HG03432 (cell line): Measurements from ENCODE around the gene KIF26A.

Source experiments
- ATAC-seq: cut with Tn5 transposase; IDR thresholded peaks from one replicate; pipeline ENCODE4 v1.9.1; 2021; ENCODE audit warnings: mild to moderate bottlenecking, moderate library complexity; ENCODE audit not compliant: unreplicated experiment

Gene KIF26A

DNA sequence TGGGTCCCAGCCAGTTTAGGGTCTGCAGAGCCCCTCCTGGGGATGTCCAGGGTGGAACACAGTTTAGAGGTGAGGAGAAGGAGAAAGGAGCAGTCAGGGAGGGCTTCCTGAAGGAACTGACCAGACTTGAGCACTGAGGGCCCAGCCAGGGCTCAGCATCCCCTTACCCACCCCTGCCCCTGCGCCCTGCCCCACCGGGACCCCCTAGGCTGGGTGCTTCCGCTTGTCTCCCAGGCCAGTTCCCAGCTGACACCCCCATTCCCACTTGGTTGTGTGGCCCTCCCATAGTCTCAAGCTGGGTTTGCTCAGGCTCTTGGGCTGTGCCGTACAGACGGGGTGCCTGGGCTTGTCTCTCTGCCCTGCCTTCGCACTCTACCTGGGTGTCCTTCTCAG, 26.3 kb upstream of the KIF26A start:
- ATAC-seq: no peak

DNA sequence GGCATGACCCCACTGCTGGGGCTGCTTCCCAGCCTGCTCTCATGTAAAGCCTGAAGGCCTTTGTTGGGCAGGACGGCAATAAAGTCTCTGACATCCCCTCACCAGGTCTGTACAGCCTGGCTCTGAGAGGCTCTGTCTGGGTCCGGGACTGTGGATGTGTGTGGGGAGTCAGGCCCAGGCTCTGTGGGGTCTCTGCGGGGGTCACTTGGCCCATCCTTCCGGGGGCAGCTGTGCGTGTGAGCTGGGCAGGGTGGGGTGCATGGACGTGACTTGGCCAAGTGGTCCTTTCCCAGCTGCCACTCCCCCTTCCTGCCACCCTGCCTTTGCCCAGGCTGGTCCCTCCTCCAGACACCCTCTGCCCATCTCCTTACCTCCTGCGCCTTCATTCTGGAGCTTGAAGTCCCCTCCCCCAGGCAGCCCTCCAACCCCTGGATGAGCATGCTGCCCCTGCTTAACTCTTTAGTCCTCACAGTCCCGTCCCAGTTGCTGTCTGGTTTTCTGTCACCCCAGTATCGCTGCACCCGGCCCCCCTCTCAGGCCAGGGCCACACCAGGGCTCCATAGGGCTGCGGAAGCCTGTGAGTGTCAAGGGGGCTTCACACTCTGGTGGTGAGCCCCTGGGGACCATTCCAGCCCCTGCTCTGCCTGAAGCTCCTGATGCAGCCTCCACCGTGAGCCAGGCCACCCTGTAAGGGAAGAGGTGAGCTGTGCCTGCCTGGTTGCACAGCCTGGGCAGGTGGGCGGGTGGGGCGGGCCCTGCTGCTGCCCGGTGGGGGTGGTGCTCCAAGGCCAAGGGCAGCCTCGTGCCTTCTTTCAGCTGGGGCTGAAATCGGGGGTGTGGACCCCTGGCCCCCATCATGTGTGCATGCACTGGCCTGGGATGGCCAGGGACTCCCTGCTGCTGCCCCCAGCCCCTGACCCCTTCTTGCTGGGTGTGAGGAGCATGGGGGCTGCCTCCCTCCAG, 25.5 kb upstream of the KIF26A start:
- ATAC-seq: no peak

DNA sequence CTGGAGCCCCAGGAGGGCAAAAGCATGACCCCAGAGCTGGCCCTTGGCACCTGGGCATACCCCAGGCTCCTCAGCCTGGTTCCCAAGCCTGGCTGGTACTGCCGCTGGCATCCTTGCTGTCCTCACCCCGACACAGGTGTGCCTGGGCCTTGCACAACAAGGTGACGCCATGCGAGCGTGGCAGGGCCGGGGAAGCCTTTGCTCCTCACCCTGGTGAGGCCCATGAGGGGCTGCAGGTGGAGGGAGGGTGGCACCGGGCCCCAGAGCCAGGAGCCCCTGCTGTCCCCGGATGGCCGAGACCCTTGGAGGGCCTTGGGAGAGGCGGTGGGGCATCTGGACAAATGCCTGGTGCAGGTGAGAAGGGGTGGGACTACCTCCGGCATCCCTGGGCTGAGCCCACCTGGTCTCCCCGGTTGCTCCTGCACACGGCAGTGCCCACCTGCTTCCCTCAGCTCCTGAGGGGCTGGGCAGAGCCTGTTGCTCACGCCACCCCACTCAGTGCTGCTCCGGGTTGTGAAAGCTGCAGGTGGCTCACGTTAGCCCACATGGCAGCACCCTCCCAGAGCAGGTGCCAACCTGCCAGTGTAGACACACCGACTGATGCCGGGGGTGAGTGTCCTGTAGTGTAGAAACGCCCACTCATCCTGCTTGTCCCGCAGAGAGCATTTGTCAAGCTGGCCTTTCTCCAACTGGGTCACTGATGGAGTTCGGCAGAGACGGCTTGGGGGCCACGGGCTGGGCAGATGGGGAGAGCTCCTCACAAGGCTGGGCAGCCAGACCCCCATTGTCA, 24.6 kb upstream of the KIF26A start:
- no peak for ATAC-seq

DNA sequence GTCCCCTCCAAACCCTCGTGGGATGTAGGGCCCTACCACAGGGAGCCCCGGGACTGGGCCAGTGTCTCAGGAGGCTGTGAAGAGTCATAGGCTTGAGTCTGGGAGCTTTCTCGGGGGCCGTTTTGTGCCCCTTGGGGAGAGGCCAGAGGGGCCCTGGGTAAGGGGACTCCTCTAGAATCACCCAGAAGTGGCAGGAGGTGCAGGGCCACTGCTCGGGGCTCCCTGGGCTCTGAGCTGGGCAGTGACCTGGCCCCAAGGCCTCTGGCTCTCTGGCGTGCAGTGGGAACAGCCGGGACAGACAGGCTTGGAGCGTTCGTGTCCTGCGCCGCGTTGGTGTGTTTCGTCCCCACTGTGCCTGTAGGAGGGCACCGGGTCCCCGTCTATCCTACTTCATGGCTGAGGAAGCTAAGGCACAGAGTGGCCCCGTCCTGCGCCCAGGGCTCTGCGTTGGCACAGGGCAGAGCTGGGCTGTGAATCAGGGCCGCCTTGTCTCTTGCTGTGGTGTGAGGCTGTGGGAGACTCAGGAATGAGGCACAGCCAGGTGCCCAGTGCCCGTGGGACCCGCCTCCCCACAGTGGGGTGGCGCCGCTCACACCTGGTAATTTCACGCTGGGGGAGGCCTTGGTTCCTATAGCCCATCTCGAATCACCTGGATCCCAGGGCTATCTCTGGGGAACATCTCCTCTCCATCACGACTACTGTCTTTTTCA, 23.8 kb upstream of the KIF26A start:
- ATAC-seq: no peak

DNA sequence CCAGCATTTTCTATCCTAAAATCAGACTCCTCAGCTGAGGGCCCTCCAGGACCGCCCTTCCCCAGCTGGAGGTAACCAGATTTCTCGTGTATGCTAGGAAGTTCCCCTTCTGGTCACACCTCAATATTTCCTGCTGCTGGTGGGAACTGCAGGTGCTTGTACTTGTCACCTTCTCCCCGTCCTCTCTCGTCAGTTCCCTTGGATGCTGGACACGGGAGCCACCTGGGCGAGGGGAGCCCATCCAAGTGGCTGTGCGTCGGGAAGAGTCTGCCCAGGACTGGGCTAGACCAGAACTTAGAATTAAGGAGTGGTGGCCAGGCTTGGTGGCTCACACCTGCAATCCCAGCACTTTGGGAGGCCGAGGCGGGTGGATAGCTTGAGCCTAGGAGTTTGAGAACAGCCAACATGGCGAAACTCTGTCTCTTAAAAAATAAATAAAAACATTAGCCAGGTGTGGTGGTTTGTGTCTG, 23.2 kb upstream of the KIF26A start:
- no peak for ATAC-seq

DNA sequence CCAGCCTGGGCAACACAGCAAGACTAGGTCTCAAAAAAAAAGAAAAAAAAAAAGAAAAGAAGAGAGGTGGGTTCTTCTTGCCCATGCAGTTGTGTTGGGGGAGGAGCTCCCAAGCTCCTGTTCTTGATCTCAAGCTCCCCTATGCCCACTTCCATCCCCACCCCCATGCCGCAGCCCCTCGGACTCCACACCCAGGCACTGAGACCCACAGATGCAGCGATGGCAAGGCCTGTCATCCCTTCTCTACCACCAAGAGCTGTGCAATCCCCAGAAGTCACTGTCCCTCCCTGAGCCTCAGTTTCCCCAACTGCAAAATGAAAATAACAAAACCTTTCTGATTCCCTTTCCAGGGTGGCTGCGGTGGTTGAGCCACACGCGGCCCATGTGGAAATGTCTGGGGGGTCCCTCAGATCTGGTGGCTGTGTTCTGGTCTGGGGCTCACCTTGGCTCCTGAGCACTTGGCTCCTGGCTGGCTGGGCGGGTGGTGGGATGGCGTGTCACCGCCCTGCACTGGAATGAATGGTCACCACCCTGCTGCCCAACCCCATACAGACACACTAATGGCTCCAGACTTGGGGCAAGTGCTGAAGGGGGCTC, 22.6 kb upstream of the KIF26A start:
- ATAC-seq: no peak

DNA sequence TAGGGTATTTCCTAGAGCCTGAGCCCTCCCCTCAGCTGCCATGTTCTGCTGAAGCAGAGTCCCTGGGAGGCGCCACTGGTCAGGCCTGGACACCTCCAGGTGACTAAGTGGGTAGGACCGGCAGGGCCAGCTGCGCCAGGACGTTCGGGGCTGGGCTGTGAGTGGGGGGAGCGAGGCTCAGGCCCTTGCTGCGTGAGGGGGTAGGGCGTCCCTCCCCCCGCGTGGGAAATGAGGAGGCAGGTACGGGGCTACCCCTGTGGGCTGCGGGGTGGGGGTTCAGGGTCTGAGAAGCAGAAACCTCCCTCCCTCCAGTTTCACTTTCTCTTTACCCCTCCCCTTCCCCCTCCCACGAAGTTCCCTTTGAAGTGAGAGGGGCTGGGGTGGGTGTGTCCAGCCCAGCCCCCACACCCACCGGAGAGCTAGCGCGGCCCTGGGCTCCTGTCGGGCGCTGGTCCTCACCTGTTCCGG, 22.1 kb upstream of the KIF26A start:
- ATAC-seq: no peak

DNA sequence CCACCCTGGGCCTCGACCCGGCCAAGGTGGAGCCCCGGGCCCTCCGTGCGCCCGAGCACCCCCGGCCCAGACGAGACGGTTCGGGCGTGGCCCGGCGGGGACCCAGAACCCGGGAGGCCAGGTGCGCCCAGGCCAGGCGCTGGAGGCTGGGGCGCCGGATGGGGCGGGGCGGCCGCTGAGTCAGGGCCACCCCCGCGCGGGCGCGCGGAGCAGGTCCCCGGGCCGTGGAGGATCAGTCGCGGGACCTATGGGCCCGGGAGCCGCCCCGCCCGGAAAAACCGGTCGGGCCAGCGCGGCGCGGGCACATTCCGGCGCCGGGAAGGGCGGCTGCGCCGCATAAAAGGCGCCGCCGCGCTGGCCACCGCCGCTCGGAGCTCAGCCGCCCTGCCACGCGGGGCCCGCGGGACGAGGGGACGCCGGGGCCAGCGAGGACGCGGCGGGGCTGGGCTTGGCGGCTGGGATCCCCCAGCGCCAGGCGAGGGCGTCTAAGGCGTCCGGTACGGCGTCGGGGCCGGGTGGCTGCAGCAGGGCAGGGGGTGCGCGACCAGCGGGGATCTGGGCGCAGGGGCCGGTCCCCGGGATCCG, 21.5 kb upstream of the KIF26A start:
- ATAC-seq: no peak

DNA sequence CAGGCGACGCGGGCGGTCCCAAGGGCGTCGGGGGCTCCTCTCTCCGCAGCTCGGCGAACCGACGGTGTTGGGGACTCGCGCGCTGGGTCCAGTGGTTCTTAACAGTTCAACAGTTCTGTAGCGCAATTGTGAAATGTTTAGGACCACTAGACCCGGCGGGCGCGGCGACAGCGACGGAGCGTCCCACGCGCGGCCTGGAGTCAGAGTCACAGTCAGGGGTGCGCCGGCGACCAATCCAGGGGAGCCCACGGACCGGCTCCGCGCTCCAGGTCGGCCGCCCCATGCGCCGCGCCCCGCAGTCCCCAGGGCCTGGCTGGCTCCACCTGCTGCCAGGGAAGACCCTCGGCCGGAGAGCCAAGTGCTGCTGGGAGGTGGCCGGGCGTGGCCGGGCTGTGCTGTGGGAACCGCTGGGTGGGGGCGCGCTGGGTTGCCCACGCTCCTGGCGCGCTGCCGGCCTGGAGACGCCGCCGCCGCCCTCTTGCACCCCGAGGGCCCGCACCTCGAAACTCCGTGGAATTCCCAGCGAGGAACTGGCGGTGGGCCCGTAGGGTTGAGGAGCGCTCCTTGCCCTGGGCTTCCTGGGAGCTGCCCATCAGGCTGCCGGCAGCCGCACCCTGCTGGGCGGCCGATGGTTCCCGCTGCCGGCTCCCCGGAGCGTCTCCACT, 20.9 kb upstream of the KIF26A start:
- ATAC-seq: no peak

DNA sequence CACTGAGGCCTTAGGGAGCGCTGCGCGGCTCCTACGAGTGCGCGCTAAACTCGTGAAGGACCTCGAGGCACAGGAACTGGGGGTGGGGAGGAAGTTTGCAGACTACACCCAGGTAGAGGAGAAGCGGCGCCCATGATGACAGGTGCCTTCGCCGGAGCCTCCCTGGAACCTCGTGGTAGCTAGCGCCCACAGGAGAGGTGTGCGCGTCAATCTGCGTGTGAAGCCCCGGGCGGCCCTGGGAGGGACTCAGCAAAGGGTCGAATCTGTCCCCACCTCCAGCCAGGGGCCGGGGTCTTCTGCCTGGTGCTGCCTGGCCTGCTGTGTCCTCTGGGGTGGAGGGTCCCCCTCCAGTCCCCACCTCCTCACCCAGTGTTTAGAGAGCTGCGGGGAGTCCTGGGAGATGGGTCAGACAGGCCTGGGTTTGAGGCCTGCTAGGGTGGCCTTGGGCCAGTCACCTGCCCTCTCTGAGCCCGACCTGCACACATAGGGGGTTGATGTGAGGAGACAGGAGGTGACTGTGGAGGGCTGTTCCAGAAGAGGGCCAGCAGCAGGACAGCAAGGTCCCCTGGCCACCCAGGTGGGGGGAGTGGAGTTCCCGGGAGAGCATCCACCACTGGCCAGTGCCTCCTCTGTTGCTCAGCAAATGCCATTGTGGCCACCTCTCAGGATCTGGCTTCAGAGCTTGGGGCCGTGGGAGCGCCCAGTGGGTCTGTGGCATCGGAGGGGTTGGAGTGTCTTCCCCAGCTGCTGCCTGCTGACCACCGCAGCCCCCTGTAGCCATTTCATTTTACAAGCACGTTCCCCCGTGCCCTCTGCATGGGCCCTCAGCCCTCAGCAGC, 20.2 kb upstream of the KIF26A start:
- no peak for ATAC-seq

DNA sequence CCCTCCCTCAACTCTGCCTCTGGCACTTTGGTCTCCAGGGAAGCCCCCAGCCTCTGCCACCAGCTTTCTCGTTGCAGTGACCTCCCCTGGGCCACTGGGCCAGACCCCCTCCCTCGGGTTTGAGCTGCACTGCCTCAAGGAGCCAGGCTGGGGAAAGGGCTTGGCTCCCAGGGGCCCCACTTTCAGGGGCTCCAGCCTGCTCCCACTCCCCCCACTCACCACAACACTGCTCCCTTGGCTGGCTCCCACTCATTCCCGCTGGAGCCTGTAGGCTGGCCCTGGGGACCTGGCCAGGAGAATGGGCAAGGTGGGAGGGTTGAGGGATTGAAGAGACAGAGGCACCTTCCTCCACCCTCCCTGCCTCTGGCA, 19.3 kb upstream of the KIF26A start:
- no peak for ATAC-seq

DNA sequence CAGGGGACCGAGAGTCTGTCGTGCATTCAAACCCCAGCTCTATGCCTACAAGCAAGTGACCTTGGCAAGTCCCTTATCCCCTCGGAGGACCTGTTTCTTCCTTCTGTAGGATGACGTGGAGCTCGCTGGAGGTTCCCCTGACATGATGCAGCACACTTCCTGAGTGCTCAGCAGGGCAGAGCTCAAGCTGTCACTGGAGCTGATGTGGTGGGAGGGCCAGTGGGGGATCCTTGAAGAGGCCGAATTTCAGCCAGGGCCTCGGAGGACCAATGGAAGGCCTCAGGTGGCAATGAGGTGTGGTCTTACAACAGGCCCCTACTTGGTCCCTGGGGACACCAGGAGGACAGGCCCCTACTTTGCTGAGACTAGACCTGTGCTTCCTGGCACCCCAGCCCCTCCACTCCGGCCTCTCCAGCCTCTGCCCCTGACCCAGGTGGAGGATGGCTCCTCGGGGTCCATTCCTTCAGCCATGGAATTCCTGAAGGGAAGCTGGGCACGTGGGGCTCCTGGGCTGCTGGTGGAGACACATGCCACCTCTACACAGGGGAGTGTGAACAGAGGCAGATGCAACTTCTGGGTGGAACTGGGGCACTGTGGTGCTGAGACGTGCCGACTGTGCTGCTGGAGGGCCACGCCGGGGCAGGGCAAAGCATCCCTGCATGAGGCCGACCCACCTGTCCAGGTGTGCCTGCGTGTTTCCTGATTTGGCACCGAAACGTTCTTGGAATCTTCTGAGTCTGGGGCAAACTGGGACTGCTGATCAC, 18.7 kb upstream of the KIF26A start:
- no peak for ATAC-seq

DNA sequence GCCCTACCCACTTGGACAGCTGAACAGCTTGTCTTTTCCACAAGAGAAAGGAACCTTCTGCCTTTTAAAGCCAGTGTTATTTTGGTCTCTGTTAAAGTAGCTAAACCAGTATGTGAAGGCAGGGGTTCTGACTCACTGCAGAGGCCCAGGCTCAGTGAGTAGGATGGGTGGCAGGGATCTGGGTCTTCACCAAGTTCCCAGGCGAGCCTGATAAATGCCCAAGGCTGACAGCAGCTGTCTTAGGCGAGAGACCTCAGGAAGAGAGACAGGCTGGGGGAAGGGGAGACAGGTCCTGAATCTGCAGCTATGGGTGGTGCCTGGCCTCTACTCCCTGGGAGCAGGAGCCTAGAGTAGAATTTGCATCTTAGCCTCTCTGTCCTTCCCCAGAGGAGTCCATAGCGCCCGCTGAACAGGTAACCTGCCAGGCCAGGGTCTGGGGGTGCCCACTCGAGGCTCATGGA, 18.1 kb upstream of the KIF26A start:
- no peak for ATAC-seq

DNA sequence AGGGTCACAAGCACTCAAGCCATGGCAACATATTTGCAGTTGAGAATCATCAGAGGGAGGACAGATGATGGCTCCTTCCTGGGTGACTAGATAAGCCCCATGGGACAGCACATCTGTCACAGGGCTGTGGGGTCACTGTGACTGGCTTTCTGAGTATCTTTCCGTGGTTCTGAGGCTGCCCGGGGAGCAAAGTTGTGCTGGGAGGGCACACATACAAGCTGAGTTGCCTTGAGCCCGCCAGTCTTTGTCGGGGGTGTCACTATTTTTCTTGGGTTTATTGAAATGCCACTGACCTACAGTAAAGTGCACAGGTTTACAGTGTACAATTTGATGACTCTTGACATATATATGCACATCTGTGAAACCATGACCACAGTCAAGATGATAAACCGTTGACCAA, 17.2 kb upstream of the KIF26A start:
- no peak for ATAC-seq

DNA sequence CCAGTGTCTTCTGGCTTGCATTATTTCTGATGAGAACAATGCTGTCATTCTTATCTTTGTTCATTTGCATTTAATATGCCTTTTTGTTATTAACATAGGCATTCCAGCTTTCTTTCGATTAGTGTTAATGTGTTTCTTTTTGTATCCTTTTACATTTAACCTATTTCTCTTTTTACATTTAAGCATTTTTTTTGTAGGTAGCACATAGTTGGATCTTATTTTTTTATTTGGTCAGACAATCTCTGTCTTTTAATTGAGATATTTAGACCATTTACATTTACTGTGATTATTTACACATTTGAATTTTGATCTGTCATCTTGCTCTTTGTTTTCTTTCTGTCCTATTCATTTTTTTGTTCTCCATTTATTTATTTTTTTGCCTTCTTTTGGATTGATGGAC, 14.5 kb upstream of the KIF26A start:
- ATAC-seq: no peak

DNA sequence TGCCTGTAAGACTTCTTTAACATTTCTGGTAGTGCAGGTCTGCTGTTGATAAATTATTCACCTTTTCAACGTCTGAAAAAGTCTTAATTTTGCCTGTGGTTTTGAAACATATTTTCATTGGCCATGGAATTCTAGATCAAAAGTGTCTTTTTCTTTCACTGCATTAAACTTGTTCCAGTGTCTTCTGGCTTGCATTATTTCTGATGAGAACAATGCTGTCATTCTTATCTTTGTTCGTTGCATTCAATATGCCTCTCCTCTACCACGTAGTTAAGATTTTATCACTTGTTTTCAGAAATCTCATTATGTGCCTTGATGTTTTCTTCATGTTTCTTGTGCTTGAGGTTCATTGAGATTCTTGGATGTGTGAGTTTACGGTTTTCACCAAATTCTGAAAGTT, 13.4 kb upstream of the KIF26A start:
- no peak for ATAC-seq

DNA sequence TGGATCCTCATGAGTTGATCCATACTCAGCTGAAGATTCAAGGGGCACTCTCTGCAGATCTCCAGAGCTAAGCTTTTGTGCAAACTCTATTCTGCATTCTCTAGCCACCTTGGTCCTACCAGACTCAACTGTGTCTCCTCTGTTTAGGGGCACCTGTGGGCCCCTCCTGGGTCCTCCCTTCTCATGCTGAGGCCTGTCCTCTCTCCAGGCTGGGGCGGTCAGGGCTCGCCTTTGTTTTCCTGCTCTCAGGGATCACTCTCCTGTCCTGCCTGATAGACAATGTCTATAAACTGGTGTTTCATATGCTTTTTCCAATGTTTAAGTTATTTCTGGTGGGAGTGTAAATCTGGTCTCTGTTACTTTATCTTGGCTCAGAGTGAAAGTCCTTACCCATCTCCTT, 11.6 kb upstream of the KIF26A start:
- no peak for ATAC-seq

DNA sequence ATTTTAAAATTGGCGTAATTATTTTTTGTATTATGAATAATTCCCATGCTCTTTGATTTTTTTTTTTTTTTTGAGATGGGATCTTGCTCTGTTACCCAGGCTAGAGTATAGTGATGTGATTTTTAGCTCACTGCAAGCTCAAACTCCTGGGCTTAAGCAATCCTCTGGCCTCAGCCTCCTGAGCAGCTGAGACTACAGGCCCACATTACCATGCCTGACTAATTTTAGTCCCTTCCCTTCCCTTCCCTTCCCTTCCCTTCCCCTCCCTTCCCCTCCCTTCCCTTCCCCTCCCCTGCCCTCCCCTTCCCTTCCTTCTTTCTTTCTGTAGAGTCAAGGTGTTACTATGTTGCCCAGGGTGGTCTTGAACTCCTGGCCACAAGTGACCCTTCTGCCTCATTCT, 9.4 kb upstream of the KIF26A start:
- no peak for ATAC-seq
